Retina (tissue), 1 donor: ENCODE data around the gene VARS1.
"Not testable (repeated sequence)": the region's sequence is repeated elsewhere in the genome, so short reads cannot be mapped to it uniquely, and the experiment has no call there.

Source experiments
- DNase-seq: peaks from one replicate; pipeline ENCODE4 v3.0.0-alpha.2; 2016

The VARS1 gene

GRCh38 chr6:31821301-31822035 lies 25.9 kb upstream of the VARS1 start:
- peak; percentile 86 for DNase-seq

GRCh38 chr6:31820399-31820798 lies 24.8 kb upstream of the VARS1 start:
- not testable (repeated sequence) for DNase-seq

GRCh38 chr6:31819871-31820299 lies 24.3 kb upstream of the VARS1 start:
- no peak for DNase-seq

DNA sequence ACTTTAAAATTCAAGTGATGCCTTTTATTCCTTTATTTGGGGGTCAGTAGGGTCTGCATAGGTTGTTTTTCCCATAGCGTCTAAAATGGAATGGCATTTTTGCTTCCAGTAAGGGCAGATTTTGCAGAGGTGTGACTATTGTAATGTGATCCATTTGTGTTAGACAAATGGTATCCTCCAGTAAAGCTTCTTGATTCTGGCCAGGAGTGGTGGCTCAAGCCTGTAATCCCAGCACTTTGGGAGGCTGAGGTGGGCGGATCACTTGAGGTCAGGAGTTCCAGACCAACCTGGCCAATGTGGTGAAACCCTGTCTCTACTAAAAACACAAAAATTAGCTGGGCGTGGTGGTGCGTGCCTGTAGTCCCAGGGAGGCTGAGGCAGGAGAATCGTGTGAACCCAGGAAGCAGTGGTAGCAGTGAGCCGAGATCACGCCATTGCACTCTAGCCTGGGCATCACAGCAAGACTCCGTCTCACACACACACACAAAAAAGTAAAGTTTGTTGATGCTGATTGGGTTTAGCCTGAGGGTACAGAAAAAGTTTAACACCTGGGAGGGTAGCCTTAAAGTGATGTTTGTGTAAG lies 22.5 kb upstream of the VARS1 start:
- DNase-seq = not testable (repeated sequence)

DNA sequence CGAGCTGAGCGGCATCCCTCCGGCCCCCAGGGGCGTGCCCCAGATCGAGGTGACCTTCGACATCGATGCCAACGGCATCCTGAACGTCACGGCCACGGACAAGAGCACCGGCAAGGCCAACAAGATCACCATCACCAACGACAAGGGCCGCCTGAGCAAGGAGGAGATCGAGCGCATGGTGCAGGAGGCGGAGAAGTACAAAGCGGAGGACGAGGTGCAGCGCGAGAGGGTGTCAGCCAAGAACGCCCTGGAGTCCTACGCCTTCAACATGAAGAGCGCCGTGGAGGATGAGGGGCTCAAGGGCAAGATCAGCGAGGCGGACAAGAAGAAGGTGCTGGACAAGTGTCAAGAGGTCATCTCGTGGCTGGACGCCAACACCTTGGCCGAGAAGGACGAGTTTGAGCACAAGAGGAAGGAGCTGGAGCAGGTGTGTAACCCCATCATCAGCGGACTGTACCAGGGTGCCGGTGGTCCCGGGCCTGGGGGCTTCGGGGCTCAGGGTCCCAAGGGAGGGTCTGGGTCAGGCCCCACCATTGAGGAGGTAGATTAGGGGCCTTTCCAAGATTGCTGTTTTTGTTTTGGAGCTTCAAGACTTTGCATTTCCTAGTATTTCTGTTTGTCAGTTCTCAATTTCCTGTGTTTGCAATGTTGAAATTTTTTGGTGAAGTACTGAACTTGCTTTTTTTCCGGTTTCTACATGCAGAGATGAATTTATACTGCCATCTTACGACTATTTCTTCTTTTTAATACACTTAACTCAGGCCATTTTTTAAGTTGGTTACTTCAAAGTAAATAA lies 21.8 kb upstream of the VARS1 start:
- not testable (repeated sequence) for DNase-seq

DNA sequence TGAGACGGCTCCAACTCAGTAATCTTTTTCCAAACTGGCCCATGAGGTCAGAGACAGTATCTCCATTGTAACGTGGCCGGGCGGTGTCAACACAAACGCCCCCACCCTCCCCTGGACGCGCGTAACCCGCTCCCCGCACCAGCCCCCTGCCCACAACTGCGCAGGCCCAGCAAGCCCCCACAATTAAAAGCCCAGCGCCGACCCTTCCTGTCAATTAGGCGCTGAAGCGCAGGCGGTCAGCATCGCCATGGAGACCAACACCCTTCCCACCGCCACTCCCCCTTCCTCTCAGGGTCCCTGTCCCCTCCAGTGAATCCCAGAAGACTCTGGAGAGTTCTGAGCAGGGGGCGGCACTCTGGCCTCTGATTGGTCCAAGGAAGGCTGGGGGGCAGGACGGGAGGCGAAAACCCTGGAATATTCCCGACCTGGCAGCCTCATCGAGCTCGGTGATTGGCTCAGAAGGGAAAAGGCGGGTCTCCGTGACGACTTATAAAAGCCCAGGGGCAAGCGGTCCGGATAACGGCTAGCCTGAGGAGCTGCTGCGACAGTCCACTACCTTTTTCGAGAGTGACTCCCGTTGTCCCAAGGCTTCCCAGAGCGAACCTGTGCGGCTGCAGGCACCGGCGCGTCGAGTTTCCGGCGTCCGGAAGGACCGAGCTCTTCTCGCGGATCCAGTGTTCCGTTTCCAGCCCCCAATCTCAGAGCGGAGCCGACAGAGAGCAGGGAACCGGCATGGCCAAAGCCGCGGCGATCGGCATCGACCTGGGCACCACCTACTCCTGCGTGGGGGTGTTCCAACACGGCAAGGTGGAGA lies 19.7 kb upstream of the VARS1 start, which contains the start of the genes HSPA1A and HSPA1L:
HSPA1A (plus strand) TSS at position 519 of the 814 bp plus-strand sequence; CDS start at position 733, 214 bp downstream.
HSPA1L (minus strand) TSS at position 259 of the 814 bp plus-strand sequence. CDS start 3,311 bp downstream, outside the sequence.
- peak; percentile 96 for DNase-seq

GRCh38 chr6:31814677-31815024 lies 19.1 kb upstream of the VARS1 start:
- DNase-seq = peak; percentile 89

DNA sequence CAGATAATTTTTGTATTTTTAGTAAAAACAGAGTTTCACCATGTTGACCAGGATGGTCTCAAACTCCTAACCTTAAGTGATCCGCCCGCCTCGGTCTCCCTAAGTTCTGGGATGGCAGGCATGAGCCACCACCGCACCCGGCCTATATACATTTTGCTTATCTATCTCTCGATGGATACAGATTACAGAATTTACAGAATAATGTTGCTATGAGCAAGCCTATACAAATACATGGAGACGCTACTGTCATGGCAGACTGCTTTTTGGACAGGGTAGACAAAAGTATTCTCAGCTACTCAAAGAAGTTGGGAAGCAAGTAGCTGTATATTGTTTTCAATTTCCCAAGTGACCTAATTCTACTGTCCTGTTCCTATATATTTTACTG lies 17.9 kb upstream of the VARS1 start:
- DNase-seq = no peak

- DNase-seq = no peak
Measured at GRCh38 chr6:31811645-31812044, 16.1 kb upstream of the VARS1 start.

DNA sequence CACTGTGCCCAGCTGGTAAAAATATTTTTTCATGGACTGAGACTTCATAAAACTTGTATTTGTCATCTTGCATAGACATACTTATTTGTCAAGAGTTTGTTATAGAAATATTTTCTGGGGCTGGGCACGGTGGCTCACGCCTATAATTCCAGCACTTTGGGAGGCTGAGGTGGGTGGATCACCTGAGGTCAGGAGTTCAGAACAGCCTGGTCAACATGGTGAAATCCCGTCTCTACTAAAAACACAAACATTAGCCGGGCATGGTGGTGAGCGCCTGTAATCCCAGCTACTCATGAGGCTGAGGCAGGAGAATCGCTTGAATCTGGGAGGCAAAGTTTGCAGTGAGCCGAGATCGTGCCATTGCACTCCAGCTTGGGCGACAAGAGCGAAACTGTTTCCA lies 13.0 kb upstream of the VARS1 start:
- not testable (repeated sequence) for DNase-seq

DNA sequence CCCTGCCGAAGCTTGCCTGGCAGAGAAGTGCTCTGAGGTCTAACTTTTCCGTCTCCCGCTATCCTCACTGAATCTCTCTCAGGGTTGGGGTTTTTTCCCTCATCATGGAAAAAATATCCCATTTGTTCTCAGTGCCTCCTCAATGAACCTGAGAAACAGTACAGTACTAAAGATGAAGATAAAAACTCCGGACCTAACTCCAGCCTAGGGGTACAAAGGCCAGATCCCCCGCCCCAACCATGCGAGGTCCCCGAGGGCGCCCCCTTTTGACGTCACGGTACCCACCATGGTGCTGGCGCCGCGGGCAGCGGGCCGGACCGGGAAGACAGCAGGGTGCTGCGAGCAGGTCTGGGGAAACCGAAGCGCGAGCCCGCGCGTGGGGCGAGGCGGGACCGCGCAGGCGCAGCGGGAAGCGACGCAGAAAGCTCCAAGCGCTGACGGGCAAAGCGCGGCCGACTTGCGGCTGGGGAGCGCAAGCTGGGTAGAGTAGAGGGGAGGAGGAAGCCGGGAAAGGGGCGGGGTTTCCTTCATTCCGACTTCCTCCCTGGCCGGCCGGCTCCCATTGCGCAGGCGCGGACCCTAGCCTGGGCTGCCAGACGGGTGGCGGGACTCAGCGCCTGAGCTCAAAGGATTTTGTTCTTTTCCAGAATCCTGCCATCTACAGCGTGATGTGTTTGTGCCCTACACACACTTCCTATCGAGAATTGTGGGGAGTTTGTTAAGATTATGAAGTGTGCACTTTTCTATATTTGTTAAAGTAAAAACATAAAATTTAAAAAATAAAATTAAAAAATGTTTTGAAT lies 11.1 kb upstream of the VARS1 start, which contains the start of gene LSM2:
LSM2 (minus strand) TSS at position 497 of the 803 bp plus-strand sequence; CDS start at position 288, 209 bp downstream.
- peak; percentile 99 for DNase-seq

- no peak for DNase-seq
Measured at GRCh38 chr6:31805939-31806469, 10.5 kb upstream of the VARS1 start.

GRCh38 chr6:31801031-31801927 lies 5.7 kb upstream of the VARS1 start:
- not testable (repeated sequence) for DNase-seq

DNA sequence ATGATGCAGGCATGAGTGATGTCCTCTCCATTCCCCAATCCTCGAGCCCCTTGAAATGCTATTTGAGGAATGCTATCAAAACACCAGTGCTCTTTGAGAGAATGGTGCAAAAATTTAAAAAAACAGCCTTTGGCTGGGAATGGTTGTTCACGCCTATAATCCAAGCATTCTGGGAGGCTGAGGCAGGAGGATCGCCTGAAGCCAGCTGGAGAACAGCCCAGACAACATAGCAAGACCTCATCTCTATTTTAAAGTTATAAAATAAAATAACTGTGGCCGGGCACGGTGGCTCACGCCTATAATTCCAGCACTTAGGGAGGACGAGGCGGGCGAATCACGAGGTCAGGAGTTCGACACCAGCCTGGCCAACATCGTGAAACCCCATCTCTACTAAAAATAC lies 4.2 kb upstream of the VARS1 start:
- DNase-seq = no peak

DNA sequence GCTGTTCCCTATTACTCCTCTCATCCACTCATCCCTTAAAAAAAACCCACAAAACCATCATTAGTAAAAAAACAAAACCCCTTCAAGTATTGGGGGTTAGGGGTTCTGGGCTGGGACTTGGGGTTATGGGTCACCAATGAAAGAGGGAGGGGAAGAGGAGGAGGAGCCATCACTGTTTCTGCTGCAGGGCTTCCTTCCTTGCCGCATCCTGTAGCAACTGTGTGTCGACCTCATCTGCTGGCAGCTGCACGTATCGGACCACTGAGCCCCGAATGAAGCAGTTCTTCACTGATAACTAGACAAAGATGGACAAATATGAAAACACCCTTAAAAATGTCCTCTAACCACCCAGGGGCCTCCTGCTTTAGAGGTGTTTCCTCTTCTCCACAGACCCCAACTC lies 2.0 kb upstream of the VARS1 start:
- DNase-seq = no peak

- DNase-seq = no peak
Measured at GRCh38 chr6:31796993-31797385, 1.4 kb upstream of the VARS1 start.

GRCh38 chr6:31794866-31795615 lies 511 bp downstream of the VARS1 start:
- DNase-seq = peak; percentile 89

GRCh38 chr6:31794294-31794865 lies 1.2 kb downstream of the VARS1 start:
- peak; percentile 37 for DNase-seq

GRCh38 chr6:31793927-31794245 lies 1.7 kb downstream of the VARS1 start:
- not testable (repeated sequence) for DNase-seq
